ENCODE measurements around the gene YPEL4.

Gene YPEL4

GRCh38 chr11:57648801-57649735 is 644 bp downstream of the YPEL4 start:
- no peak for DNase-seq

GRCh38 chr11:57647960-57648800 is 1.5 kb downstream of the YPEL4 start:
- DNase-seq: no peak

DNA sequence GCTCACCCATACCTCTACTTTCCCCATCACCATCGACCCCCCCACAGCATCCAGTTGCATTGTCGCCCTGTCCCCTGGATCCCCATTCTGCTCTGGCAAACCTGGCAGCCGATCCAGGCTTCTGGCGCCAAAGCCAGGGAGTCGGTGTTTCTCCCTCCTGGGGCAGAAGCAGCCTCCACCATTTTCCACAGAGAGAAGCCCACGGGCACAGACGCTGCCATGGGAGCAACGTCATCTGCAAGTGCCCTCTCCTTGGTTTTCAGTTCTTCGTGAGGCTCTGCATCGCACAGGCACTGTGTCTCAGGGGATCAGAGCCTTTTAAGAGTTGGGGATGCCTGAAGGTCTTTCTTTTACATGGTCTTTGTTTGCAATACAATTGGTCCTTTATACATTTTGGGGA is 2.3 kb downstream of the YPEL4 start:
- DNase-seq: no peak

- no peak for DNase-seq
Measured at GRCh38 chr11:57646799-57647303, 2.9 kb downstream of the YPEL4 start.

- DNase-seq: no peak
Measured at GRCh38 chr11:57646194-57646798, 3.4 kb downstream of the YPEL4 start.

GRCh38 chr11:57645689-57646085 is 4.0 kb downstream of the YPEL4 start:
- no peak for DNase-seq

DNA sequence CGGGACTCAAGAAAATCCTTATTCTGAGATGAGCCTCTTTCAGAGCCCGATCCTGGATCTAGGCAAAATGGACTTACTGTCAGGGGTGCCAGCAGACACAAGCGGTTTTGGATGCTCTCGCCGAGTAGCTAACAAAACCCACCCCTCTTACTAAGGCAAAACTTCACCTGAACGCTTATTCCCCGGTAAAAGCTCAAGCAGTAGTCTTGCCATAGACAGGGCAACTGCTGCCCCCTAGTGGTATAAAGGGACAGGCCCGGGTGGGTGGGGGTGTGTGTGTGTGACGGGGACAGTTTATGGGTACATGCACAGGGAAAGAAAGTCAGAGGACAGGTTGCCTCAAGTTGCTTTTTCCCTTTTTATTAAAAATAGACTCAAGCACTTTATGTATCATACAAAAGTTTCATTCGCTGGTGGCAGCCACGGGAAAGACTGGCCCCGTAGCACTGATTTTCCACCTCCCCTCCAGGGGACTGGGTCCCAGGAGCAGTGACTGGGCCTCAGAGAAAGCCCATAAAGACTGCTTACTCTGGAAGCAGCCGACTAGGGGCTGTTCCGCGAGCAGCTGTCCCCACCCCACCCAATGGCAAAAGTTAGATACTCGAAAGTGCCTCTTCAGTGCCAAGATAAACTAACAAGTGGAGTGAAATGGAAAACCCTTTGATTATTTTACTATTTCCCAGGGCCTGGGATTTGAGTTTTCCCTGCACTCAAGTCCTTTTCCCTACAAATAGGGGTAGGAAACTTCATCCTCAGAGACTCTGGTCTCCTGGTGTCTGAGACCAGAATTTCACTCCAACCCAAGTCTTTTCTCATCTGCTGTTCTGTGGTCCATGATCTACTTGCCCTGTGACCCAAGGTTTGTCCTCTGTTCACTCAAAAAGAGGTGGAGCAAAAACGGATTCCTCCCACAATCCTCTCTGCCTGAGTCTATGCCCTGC is 4.7 kb downstream of the YPEL4 start:
- no peak for DNase-seq

DNA sequence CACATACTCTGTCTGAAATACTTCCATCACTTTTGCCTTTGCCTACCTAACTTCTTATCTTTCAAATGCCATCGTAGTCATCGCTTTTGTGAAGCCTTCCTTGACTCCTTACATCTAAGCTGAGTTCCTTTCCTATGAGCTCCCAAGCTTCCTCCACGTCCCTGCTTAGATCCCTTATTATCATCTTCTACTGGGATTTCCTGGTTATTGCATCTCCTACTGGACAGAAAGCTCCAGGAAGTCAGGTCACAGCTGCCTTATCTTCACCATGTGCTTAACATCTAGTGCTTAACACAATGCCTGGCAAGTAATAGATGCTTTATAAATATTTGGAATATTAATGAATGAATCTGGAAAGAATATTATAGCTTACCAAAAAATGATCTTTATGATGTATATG is 5.9 kb downstream of the YPEL4 start:
- DNase-seq: no peak

DNA sequence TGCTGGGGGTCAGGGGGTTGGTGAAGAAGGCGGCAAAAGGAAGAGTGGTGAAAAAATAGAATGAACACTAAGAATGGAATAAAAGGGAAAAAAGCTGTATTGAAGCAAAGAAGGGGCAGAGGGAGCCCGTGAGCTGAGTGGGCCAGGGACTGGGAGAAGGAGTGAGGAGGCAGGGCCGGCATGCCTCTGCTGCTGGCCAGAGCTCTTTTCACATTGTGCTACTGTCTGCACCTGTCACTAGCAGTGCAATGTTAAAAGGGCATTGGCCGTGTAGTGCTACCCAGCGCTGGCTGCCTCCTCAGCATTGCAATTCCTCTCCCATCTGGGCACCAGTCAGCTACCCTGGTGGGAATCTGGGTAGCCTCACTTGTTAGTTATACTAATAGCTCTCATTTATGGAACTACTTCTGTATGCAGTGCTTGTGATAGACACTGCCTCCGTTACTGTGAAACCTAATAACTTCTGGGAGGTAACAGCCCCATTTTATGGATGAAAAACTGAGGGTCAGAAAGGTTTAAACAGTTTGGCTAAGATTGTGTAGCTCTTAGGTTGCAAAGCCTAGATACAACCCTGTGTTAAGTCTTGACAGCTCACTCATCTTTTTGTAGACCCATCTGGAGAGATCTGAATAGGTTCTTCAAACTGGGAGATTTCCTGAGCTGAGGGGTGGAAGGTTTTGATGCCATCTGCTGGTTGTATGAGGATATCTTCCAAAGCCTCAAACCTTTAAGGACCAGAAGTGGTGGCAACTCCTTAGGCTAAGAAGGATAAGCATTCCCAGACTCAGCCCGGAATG is 8.5 kb downstream of the YPEL4 start:
- no peak for DNase-seq

DNA sequence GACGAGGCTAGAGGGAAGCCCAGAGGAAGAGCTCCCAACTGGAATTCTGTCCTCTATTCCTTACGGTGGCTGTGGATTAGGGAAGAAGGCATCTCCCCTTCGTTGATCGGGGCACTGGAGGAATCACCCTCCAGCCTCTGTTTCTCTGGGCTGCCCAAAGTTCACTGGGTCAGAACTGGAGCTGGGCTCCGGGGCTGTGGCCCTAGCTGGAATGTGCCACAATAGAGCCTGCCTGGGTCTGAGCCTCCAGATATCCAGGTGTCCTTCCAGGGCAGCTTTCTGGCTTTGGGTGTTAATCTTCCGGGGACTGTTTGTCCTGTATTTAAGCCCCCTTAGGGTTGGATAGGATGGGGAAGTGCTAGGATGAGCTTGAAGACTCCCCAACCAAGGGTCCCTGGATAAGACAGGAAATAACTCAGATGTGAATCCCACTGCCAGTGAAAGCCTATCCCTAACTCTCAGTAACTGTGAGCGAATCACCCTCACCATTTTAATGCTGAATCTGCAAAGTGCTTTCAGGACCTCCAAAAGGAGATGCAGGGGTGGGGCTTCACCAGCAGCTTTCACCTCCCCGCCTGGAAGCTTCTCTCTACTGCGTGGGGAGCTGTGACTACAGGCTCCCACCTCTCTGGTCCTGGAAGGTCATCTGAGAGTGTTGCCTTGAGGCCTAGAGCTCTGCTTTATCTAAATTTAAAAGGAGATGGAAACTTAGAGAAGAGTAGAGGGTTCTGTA is 9.5 kb downstream of the YPEL4 start:
- no peak for DNase-seq

DNA sequence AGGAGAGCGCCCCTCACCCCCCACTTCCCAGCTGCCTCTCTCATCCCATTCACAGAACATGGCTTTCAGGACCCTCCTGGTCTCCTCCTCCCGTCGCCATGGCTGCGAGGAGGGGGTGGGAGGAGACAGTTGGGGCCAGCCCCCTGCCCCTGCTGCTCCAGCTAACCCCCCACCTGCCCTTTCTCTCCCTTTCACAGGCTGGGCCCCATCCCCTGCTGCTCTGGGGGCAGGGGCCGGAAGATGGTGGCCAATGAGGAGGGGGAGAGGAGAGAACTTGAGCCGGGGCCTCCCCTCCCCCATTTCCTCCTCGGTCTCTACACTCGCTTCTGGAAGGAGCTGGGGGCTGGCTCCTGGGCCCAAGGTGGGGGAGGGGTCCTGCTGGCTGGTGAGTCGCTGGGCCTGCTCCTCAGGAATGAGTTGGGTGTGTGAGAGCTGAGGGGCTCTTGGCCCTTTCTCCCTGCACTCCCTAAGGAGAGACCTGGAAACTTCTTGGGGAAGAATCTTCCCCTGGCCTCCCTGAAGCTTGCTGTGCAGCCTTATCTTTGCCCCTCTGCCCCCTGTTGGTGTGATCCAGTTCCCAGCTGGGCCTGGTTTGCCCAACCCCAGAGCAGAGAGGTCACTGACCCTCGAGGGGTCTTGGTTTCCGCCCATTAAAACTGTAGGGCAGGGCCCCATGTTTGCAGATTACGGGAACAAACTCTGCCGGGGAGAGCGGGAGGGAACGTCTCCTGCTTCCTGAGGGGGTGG is 10.2 kb downstream of the YPEL4 start:
- DNase-seq: no peak

- no peak for DNase-seq
Measured at GRCh38 chr11:57638811-57639320, 10.8 kb downstream of the YPEL4 start.

GRCh38 chr11:57638005-57638781 is 11.5 kb downstream of the YPEL4 start:
- DNase-seq: no peak

DNA sequence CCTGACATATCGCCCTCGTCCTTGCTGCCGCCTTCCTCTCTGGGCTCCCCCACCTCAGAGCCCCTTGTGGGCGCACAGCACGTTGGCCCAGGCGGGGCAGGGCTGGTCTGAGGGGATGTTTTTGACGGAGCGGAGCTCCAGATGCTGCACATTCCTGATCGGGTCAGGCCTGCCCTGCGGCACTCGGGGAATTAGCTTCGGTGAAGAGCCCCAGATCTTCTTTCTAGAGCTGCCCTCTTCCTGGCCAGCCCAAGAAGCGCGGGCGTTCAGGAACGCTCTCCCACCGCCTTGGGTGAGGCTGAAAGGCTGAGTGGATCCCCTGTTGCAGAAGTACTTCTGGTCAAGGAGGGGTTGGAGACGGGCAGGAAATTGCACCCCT is 12.1 kb downstream of the YPEL4 start:
- DNase-seq: no peak

- no peak for DNase-seq
Measured at GRCh38 chr11:57635246-57635645, 14.5 kb downstream of the YPEL4 start.

GRCh38 chr11:57634311-57634710 is 15.4 kb downstream of the YPEL4 start:
- DNase-seq: no peak

- no peak for DNase-seq
Measured at GRCh38 chr11:57633394-57634070, 16.2 kb downstream of the YPEL4 start.

DNA sequence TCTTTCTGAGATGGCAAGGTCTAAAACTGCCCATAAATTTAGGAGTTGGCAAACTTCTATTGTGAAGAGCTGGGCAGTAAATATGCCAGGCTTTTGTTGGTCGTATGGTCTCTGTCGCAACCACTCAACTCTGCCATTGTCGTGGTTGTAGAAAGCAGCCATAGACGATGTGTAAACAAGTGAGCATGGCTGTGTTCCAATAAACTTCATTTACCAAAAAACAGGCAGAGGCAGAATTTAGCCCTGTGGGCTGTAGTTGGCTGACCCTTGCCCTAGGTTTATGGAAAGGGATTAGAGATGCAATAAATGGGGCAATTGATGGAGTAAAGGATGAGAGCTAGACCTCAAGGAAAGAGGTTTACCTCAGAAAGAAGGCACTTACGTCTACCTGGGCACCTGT is 17.6 kb downstream of the YPEL4 start:
- no peak for DNase-seq

Measured in NCI-H2107 (cell line).